ENCODE results near the gene ADAMTS17.

ADAMTS17 gene

DNA sequence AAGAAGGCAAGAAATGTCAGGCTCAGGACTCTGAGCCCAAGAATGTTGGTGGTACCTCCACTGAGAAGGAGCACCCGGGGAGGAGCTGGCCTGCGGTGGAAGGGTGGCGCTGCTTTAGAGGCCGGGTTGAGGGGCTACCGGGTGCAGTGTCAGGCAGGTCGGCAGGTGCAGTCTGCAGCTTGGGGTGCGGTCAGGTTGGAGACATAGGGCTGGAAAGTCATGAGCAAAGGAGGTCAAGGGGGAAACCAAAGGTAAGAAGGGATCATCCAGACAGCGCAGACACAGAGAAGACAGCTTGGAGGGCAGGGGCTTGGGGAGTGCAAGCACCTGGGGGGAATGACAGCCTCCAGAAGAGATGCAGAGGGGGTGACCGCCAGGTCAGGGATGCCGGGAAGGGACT is 334.2 kb downstream of the ADAMTS17 start:
- DNase-seq, result no peak

- DNase-seq, result no peak
Observed at GRCh38 chr15:100005715-100006114, 336.1 kb downstream of the ADAMTS17 start.

- no peak for DNase-seq
Observed at GRCh38 chr15:100005013-100005412, 336.8 kb downstream of the ADAMTS17 start.

GRCh38 chr15:100002787-100003536 is 338.8 kb downstream of the ADAMTS17 start:
- DNase-seq, result no peak

- DNase-seq, result no peak
Observed at GRCh38 chr15:100002086-100002620, 339.6 kb downstream of the ADAMTS17 start.

GRCh38 chr15:100001405-100001804 is 340.4 kb downstream of the ADAMTS17 start:
- DNase-seq, result no peak

- no peak for DNase-seq
Observed at GRCh38 chr15:99999282-100000070, 342.3 kb downstream of the ADAMTS17 start.

- no peak for DNase-seq
Observed at GRCh38 chr15:99998661-99999101, 343.1 kb downstream of the ADAMTS17 start.

- no peak for DNase-seq
Observed at GRCh38 chr15:99997112-99997651, 344.6 kb downstream of the ADAMTS17 start.

GRCh38 chr15:99996660-99997059 is 345.1 kb downstream of the ADAMTS17 start:
- no peak for DNase-seq

GRCh38 chr15:99995543-99995942 is 346.2 kb downstream of the ADAMTS17 start:
- no peak for DNase-seq

DNA sequence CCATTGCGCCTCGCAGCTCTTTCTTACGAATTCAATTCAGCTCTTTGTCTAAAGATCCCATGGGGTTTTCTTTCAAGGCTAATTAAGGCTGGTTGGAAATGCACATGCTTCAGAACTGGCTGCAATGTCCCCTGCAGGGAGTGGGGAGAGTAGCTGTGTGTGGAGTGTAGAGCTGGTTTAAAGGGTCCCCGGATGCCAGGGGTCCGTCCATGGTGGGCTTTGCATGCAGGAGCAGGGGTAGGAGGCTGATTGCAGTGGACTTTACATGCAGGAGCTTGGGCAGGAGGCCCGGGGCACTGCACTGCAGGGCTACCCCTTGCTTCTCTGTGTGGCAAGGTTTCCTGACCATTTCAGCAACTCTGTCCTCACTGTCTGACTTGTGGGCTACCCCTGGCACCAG is 346.9 kb downstream of the ADAMTS17 start:
- no peak for DNase-seq

- no peak for DNase-seq
Observed at GRCh38 chr15:99993681-99994131, 348.1 kb downstream of the ADAMTS17 start.

GRCh38 chr15:99993262-99993661 is 348.5 kb downstream of the ADAMTS17 start:
- no peak for DNase-seq

DNA sequence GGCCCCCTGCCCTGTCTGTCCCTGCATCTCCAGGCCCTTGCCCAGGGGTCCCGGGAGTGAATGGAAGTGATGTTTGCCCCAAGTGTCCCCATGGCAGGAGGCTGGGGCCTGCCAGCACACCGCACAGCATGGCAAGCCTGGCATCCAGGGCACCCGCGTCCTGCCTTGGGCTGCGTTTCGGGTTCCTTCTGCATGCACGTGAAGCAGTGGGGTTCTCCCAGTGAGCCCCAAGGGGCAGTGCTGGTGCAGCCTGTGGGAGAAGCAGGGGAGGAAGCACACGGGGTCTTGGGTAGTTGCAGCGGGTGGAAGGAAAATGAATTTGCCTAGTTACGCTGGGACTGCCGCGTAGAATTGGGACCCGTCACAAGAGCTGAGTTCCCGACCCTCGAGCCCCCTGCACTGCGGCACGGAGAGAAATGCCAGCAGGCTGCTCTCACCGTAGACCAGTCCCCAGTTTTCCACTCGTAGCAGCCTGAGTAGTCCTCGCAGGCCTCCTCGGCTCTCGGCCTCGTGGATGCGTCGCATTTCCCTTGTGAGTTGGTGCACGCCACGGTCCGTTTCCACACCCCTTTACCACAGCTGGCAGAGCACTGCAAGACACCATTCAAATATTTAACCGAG is 349.1 kb downstream of the ADAMTS17 start:
- no peak for DNase-seq

GRCh38 chr15:99989095-99989494 is 352.7 kb downstream of the ADAMTS17 start:
- no peak for DNase-seq

GRCh38 chr15:99987701-99988100 is 354.1 kb downstream of the ADAMTS17 start:
- DNase-seq, result no peak

GRCh38 chr15:99987119-99987506 is 354.7 kb downstream of the ADAMTS17 start:
- no peak for DNase-seq

DNA sequence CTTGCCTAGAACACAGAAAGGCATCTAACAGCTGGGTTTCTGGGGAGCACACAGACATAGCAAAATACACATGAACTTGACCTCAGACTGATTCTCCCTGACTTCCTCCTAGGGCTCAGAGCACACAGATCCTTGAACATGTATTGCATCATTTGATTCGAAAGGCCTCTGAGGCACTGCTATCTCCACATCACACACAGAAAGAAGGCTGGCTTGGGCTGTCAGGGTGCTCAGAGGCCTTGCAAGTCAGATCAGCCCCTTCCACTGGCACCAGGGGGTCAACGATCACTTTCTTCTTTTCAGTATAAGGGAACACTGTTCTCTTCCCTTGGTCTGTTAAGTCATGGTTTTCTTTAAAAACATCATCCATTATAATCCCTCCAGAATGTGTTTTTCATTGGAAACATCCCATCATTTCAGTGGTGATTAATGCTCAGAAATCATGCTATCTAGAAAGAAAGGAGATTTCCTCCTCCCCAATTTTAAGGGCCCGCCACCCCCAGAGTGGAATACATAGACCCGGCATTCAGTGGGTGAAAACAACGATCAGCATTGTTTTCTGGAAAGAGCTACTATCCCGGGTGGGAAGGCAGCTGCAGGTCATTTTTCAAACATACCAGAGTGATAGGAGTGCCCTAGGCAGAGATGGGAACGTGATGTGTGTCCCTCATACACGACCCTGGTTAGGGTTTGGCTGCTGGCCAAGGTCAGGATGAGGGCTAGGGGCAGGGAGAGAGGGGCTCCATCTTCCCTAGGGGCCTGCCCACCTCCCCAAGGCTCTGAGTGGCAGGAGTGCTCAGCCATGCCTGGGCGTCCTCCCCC is 355.3 kb downstream of the ADAMTS17 start:
- no peak for DNase-seq

DNA sequence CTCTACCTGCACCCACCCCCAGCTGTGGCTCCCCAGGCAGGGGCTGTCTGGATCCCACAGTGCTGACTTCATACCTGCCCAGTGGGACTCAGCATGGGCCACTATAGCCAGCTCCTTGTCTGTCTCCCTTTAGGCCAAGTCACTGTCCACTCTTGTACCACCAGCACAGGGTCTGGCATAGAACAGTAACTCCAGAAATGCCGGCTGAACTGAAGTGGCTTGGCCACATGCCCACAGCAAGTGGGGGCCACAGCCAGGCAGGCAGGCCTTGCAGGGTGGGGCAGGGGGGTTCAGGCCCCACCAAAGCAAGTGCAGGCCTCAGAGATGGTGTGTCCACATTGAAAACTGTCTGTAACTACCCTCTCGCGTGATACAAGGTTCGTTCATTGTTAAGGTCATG is 355.9 kb downstream of the ADAMTS17 start:
- no peak for DNase-seq

- DNase-seq, result no peak
Observed at GRCh38 chr15:99984491-99985243, 357.1 kb downstream of the ADAMTS17 start.
